KOPT-K1 (cell line): ENCODE results near the gene FLVCR2.

Source experiments
- H3K27ac ChIP-seq: fragments of 200-600 bp; sonication (generic); 2 replicates; pipeline ENCODE4 v1.5.1; 2016; ENCODE audit warnings: antibody characterized with exemption, mild to moderate bottlenecking, low read depth, low read length; ENCODE audit not compliant: poor library complexity, severe bottlenecking
- H3K36me3 ChIP-seq: fragments of 200-600 bp; sonication (generic); 2 replicates; pipeline ENCODE4 v1.5.1; 2017; ENCODE audit warnings: antibody characterized with exemption, mild to moderate bottlenecking, low read length, moderate library complexity; ENCODE audit not compliant: insufficient read depth
- H3K9me3 ChIP-seq: fragments of 200-600 bp; sonication (generic); 2 replicates; pipeline ENCODE4 v1.5.1; 2017; ENCODE audit warnings: antibody characterized with exemption, low read length, mild to moderate bottlenecking; ENCODE audit not compliant: insufficient read depth, poor library complexity, severe bottlenecking

The FLVCR2 gene

GRCh38 chr14:75649337-75649736 lies 70.9 kb downstream of the FLVCR2 start:
- Histone ChIP-seq H3K36me3 (peaks cover 72% of the 10 kb centered on the region), H3K9me3 (no peaks in the 10 kb centered on the region), H3K27ac (no peak overlapping the region)

- peaks cover 76% of the 10 kb centered on the region for H3K36me3 ChIP-seq
Observed at GRCh38 chr14:75649773-75650172, 71.4 kb downstream of the FLVCR2 start.

DNA sequence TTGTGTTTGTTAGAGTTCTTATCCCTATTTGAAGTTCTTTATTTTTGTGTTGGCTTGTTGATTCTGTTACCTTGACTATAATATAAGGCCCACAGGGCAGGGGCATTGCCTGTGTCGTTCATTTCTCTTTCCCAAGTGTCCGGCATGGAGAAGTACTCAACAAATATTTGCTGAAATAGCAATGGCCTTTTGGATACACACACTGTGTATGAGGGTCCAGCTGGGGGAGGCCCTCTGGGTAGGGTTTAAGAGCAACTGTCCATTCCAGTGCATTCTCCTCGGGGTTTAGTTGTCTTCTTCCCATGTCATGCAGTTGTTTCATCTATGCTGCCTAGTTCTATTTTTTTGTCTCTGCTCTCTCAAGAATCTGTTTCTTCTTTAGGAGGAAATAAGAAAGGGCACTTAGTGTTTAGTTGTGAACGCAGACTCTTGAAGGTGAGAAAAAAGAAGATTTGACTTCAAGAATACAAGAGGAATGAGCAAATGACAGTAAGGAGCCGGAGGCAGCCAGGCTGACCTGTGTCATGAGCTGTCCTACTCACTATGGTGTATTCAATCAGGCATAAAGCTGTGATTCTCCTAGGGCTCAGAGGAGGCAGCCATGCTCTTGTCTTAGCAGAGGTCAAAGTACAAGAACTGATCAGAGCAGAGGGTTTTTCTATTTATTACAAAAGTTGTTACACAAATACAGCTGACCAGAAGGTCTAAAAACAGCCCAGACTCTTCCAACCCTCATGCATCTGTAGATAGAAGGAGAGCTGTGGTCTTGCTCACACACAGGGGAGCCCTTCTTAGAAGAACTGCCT lies 72.0 kb downstream of the FLVCR2 start:
- Histone ChIP-seq H3K9me3 (no peaks in the 10 kb centered on the region), H3K27ac (no peak overlapping the region), H3K36me3 (peaks cover 83% of the 10 kb centered on the region)

More at GRCh38 chr14:75649773-75650172, 71.4 kb downstream of the FLVCR2 start:
- Histone ChIP-seq H3K27ac (no peak overlapping the region), H3K9me3 (no peaks in the 10 kb centered on the region)

DNA sequence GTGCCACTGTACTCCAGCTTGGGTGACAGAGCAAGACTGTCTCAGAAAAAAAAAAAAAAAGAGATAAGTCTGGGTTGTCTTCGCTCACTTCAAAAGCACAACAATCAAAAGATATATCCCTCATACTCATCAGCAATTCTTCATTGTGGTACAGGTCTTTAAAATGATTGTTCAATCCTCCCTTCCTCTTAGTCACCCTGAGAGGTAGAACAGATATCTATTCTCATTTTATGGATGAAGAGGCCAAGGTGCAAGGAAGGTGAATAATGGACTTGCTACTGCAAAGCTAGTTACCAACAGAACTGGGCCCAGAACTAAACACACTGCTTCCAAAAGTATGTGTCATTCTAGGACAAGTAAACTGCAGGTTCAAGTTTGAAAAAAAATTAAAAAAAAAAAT lies 75.1 kb downstream of the FLVCR2 start:
- Histone ChIP-seq H3K36me3 (peaks cover 87% of the 10 kb centered on the region), H3K9me3 (no peaks in the 10 kb centered on the region), H3K27ac (no peak overlapping the region)

GRCh38 chr14:75654127-75654732 lies 75.8 kb downstream of the FLVCR2 start:
- H3K36me3 ChIP-seq = peaks cover 83% of the 10 kb centered on the region
- no peak overlapping the region for H3K27ac ChIP-seq
- no peaks in the 10 kb centered on the region for H3K9me3 ChIP-seq

GRCh38 chr14:75655235-75655634 lies 76.8 kb downstream of the FLVCR2 start:
- Histone ChIP-seq H3K27ac (no peak overlapping the region), H3K36me3 (peaks cover 73% of the 10 kb centered on the region), H3K9me3 (no peaks in the 10 kb centered on the region)

- H3K9me3 ChIP-seq = no peaks in the 10 kb centered on the region
- peaks cover 52% of the 10 kb centered on the region for H3K36me3 ChIP-seq
- no peak overlapping the region for H3K27ac ChIP-seq
Observed at GRCh38 chr14:75657331-75657730, 78.9 kb downstream of the FLVCR2 start.

DNA sequence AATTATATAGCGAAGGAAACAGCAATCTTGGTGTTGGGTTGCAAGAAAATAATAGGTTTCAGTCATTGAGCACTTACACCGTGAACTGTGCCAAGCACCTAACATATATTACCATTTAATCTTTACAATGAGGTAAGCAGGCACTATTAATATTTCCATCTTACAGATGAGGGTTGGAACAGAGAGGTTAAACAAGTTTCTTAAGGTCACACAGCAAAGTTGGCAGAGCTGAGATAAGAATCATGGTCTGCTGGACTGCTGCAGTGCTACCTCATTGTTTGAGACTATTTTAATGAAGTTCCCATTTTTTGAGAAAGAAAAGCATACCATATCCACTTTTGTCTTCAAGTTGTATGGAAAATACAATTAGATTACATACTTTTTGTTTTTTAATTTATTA lies 80.5 kb downstream of the FLVCR2 start:
- Histone ChIP-seq H3K27ac (no peak overlapping the region), H3K36me3 (peaks cover 42% of the 10 kb centered on the region), H3K9me3 (no peaks in the 10 kb centered on the region)

DNA sequence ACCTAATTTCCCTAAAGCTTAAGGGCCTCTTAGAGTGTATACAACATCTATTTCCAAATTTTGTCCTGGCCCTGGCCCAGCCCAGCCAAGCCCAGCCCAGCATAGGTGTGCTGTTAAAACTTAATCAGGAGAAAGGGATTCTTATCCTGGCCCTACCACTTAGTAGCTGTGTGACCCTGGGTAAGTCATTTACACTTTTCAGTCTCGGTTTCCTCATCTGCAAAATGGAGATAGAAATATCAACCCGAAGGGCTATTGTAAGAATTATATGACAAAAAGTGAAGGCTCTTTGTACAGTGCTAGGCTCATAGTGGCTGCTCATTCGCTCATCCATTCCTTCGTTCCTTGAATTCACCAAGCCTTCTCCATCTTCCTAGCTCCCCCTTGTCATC lies 81.8 kb downstream of the FLVCR2 start:
- Histone ChIP-seq H3K36me3 (peaks cover 40% of the 10 kb centered on the region), H3K9me3 (no peaks in the 10 kb centered on the region), H3K27ac (peak overlapping the region; percentile 55)

- H3K27ac ChIP-seq = peak within 1 kb of the TSS; percentile 55
- peaks cover 37% of the 10 kb centered on the region for H3K36me3 ChIP-seq
- H3K9me3 ChIP-seq = no peaks in the 10 kb centered on the region
Observed at GRCh38 chr14:75660630-75661498, 82.4 kb downstream of the FLVCR2 start, which contains the start of the genes ERG28 and TTLL5. TSS of gene ERG28 (minus strand) at chr14:75660876. CDS start at chr14:75657502, 3,374 bp downstream. TSS of gene TTLL5 (plus strand) at chr14:75661246. CDS start at chr14:75663150, 1,904 bp downstream.

- Histone ChIP-seq H3K9me3 (no peaks in the 10 kb centered on the region), H3K36me3 (peaks cover 32% of the 10 kb centered on the region), H3K27ac (peak overlapping the region; percentile 55)
Observed at GRCh38 chr14:75661499-75661814, 83.0 kb downstream of the FLVCR2 start.

GRCh38 chr14:75662966-75663365 lies 84.5 kb downstream of the FLVCR2 start:
- H3K36me3 ChIP-seq = peaks cover 22% of the 10 kb centered on the region
- H3K27ac ChIP-seq = no peak overlapping the region

GRCh38 chr14:75667099-75667765 lies 88.8 kb downstream of the FLVCR2 start:
- Histone ChIP-seq H3K36me3 (peaks cover 49% of the 10 kb centered on the region), H3K9me3 (no peaks in the 10 kb centered on the region), H3K27ac (no peak overlapping the region)

More at GRCh38 chr14:75662966-75663365, 84.5 kb downstream of the FLVCR2 start:
- no peaks in the 10 kb centered on the region for H3K9me3 ChIP-seq

DNA sequence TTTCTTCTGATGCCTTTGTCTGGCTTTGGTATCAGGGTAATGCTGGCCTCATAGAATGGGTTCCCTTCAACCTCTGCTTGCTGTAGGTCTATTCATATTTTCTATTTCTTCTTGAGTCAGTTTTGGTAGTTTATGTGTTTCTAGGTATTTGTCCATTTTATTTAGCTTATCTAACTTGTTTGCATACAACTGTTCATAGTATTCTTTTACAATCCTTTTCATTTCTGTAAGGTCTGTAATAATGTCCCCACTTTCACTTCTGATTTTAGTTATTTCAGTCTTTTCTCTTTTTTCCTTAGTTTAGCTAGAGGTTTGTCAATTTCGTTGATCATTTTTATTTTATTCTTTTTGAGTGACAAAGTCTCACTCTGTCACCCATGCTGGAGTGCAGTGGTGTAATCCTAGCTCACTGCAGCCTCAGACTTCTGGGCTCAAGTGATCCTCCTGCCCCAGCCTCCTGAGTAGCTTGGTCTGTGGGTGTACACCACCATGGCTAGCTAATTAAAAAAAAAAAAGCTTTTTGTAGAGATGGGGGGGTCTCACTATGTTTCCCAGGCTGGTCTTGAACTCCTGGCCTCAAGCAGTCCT lies 94.3 kb downstream of the FLVCR2 start:
- Histone ChIP-seq H3K36me3 (peaks cover 42% of the 10 kb centered on the region), H3K9me3 (no peaks in the 10 kb centered on the region), H3K27ac (no peak overlapping the region)
